Stomach (tissue), 4 donors: ENCODE data around the gene MSI2.

Experiments used
- CTCF ChIP-seq, 7 experiments: fragments of 450-650 bp in 4 of 7; fragments of 200-600 bp in 3 of 7; sonication (generic) in 3 of 7; IDR thresholded peaks; one replicate each; pipeline ENCODE4 v1.5.1; 2016 to 2019; ENCODE audit warnings: antibody characterized with exemption in 7 of 7, control low read depth in 2 of 7, mild to moderate bottlenecking in 1 of 7
- POLR2A ChIP-seq, 4 donors: fragments of 450-650 bp; IDR thresholded peaks; one replicate each; pipeline ENCODE4 v1.6.1; 2016; ENCODE audit warnings: antibody characterized with exemption in 4 of 4, control low read depth in 2 of 4, mild to moderate bottlenecking in 1 of 4, moderate library complexity in 1 of 4

DNA sequence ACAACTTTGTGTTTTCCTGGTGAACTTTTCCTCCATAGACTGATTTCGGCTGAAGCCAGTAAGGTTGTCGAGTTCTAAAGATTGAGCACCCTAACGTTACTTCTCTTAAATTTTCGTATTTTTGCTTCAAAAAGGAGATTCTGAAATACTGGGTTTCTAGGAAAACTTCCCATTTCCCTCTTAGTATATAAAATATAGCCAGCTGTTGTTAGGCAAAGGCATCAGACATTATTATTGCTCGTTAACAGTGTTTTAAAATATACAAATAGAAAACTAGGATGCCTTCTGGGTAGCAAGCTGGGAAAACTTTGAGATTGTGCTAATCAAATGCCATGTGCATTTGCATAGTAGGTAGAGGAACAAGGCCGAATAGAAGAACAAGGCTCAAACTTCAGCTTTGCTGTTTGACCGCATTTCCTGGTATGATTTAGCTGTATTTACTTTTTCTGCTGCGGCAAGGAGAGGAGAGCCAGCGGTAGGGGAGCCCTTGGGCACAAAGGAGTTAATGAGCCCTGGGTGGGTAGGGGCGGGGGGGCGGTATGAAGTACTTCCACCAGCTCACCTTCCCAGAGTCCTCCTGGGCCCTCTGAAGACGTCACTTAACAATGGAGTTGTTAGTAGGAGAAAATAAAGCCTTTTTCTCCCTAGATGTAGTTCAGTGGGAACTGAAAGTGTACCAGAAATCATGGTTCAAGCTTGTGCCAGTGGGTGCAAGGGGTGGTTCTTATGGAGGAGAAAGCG, 151.9 kb downstream of the MSI2 start:
- TF ChIP-seq CTCF (IDR thresholded peaks at IDR 0.05) (no peak), POLR2A (IDR thresholded peaks at IDR 0.05) (no peak)
